ENCODE measurements around the gene LCOR. TPM values are rescaled to one million over a fixed set of nuclear protein-coding genes. Genes with fewer than 3 reads are reported as not detected.

The LCOR gene
- total RNA-seq, 1 donor from 2014 or later = 29.4 TPM

DNA sequence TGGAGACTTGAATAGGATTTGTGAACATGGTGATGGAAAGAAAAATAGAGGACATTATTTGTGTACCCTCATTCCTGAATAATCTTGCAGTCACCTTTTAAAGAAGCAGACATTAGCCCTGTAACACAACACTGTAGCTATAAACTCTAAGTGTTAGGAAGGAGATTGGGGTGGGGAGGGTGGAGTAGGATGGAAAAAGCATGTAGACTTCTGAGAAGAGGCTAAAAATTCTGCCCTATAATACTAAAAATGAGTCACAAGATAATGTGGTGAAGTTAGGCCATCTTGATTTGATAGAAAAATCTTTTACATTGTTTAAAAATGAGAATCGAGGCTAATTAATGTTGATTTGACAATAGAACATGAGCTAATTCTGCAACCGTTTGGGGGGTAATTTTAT, 128.8 kb downstream of the LCOR start:
- TF ChIP-seq, protein P1, sequence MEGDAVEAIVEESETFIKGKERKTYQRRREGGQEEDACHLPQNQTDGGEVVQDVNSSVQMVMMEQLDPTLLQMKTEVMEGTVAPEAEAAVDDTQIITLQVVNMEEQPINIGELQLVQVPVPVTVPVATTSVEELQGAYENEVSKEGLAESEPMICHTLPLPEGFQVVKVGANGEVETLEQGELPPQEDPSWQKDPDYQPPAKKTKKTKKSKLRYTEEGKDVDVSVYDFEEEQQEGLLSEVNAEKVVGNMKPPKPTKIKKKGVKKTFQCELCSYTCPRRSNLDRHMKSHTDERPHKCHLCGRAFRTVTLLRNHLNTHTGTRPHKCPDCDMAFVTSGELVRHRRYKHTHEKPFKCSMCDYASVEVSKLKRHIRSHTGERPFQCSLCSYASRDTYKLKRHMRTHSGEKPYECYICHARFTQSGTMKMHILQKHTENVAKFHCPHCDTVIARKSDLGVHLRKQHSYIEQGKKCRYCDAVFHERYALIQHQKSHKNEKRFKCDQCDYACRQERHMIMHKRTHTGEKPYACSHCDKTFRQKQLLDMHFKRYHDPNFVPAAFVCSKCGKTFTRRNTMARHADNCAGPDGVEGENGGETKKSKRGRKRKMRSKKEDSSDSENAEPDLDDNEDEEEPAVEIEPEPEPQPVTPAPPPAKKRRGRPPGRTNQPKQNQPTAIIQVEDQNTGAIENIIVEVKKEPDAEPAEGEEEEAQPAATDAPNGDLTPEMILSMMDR (IDR thresholded peaks at IDR 0.05) = no peak
- H3K9me3 Mint-ChIP-seq (ENCODE audit: low read depth) = no peaks in the 10 kb centered on the region
- H3K27ac Mint-ChIP-seq (ENCODE audit: unreplicated experiment) = no peak overlapping the region
- H3K4me1 Mint-ChIP-seq (ENCODE audit: low read depth) = peaks cover 26% of the 10 kb centered on the region
- H3K4me3 Mint-ChIP-seq (ENCODE audit: unreplicated experiment) = no peak overlapping the region
- H3K36me3 Mint-ChIP-seq (ENCODE audit: low read depth) = peaks cover 5% of the 10 kb centered on the region
- no peaks in the 10 kb centered on the region for H3K27me3 Mint-ChIP-seq (ENCODE audit: low read depth)
- no peak for DNase-seq (ENCODE audit: low spot score)

DNA sequence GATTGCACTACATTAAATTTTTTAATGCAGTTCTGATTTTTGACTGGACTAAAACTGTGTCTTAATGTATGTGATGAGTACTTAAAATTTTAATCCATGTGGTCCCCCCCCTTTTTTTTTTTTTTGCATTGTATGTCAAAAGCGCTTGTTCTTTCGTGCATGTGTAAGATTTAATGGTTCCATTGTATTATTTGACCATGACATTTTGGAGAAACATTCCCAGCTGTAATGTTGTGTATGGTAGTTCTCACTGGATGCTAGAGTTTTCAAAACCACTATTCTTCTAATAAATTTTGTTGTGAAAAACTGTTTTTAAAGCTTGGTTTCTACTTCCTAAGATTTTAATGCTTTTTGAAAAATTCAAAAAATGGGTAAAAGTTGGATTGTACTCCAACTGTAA, 132.0 kb downstream of the LCOR start:
- Mint-ChIP-seq H3K4me3 (ENCODE audit: unreplicated experiment) (no peak overlapping the region), H3K4me1 (ENCODE audit: low read depth) (peaks cover 35% of the 10 kb centered on the region), H3K36me3 (ENCODE audit: low read depth) (no peaks in the 10 kb centered on the region), H3K9me3 (ENCODE audit: low read depth) (no peaks in the 10 kb centered on the region), H3K27me3 (ENCODE audit: low read depth) (no peaks in the 10 kb centered on the region), H3K27ac (ENCODE audit: unreplicated experiment) (no peak overlapping the region)
- no peak for DNase-seq (ENCODE audit: low spot score)
- TF ChIP-seq, protein P1 (IDR thresholded peaks at IDR 0.05) = no peak

DNA sequence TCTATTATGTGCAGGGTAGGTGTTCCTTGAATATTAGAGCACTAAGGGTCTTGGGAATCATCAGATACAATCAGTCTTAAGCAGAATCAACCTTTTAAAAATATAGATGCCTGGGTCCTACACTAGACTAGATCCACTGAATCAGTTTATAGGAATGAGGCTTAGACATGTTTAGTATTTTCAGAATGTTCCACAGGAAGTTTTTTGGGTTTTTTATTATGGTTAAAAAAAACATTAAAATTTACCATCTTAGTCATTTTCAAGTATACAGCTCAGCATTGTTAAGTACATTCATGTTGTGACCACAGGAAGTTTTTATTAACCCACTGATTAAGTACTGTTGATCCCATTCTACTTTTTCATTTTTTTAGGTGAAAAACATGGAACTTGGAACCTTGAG, 135.7 kb downstream of the LCOR start:
- no peaks in the 10 kb centered on the region for H3K27me3 Mint-ChIP-seq (ENCODE audit: low read depth)

DNA sequence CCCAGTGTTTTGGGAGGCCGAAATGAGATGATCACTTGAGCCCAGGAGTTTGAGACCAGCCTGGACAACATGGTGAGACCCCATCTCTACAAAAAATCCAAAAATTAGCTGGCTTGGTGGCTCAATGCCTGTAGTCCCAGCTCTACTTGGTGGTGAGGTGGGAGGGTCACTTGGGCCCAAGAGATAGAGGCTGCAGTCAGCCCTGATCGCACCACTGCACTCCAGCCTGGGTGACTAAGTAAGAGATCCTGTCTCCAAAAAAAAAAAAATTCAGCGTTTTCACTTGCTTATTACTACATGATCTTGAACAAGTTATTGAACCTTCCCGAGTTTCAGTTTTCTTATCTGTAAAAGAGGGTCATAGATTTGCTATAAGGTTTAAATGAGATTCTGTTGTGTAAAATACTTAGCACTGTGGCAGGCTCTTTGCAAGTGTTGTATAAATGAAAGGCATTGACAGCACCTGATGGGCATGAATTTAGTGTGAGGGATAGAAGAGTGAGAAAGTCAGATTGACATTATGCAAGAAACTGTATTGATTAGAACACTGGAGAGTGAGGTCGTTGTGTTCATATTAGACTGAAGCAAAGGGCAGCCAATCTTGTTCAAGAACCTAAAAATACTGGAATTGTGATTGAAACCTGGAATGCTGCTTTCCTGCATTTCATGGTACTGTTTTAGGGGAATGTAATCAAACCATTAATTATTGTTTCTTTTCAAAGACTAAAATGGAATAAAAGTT, 136.8 kb downstream of the LCOR start:
- Mint-ChIP-seq H3K4me3 (ENCODE audit: unreplicated experiment) (no peak overlapping the region), H3K27ac (ENCODE audit: unreplicated experiment) (no peak overlapping the region), H3K4me1 (ENCODE audit: low read depth) (peaks cover 12% of the 10 kb centered on the region), H3K36me3 (ENCODE audit: low read depth) (peaks cover 2% of the 10 kb centered on the region), H3K27me3 (ENCODE audit: low read depth) (no peaks in the 10 kb centered on the region), H3K9me3 (ENCODE audit: low read depth) (no peaks in the 10 kb centered on the region)
- TF ChIP-seq, protein P1 (IDR thresholded peaks at IDR 0.05) = no peak
- DNase-seq (ENCODE audit: low spot score) = no peak

More for the DNA sequence above, 135.7 kb downstream of the LCOR start:
- H3K4me1 Mint-ChIP-seq (ENCODE audit: low read depth) = peaks cover 11% of the 10 kb centered on the region
- no peaks in the 10 kb centered on the region for H3K9me3 Mint-ChIP-seq (ENCODE audit: low read depth)
- H3K36me3 Mint-ChIP-seq (ENCODE audit: low read depth) = peaks cover 2% of the 10 kb centered on the region
- TF ChIP-seq, protein P1 (IDR thresholded peaks at IDR 0.05) = no peak
- no peak overlapping the region for H3K4me3 Mint-ChIP-seq (ENCODE audit: unreplicated experiment)
- H3K27ac Mint-ChIP-seq (ENCODE audit: unreplicated experiment) = peak overlapping the region; percentile 17
- DNase-seq (ENCODE audit: low spot score) = no peak

DNA sequence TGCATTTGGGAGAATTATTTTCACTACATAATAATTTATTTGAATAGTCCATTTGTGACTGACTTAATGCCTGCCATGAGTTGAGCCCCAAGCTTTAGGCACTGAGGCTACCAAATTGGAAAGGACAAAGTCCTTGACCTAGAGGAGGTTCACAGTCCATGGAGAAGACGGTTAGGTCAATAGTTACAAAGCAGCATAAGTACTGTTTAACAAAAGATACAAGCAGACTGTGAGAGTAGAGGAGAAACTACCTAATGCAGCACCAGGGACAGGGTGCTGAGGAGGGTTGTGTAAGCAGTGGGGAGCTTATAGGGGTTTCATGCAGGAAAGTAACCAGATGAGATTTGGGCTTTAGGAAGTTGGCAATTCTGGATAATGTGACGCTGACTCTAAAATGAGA, 139.2 kb downstream of the LCOR start:
- no peak overlapping the region for H3K27ac Mint-ChIP-seq (ENCODE audit: unreplicated experiment)

More for the DNA sequence above, 139.2 kb downstream of the LCOR start:
- H3K36me3 Mint-ChIP-seq (ENCODE audit: low read depth) = peaks cover 2% of the 10 kb centered on the region
- no peak for DNase-seq (ENCODE audit: low spot score)
- no peaks in the 10 kb centered on the region for H3K9me3 Mint-ChIP-seq (ENCODE audit: low read depth)
- H3K4me1 Mint-ChIP-seq (ENCODE audit: low read depth) = peaks cover 15% of the 10 kb centered on the region
- TF ChIP-seq, protein P1 (IDR thresholded peaks at IDR 0.05) = no peak
- H3K27me3 Mint-ChIP-seq (ENCODE audit: low read depth) = no peaks in the 10 kb centered on the region
- no peak overlapping the region for H3K4me3 Mint-ChIP-seq (ENCODE audit: unreplicated experiment)
